H9 (cell line): Measurements from ENCODE around the gene SLC27A1. TPM values are rescaled to one million over a fixed set of nuclear protein-coding genes. Genes with fewer than 3 reads are reported as not detected.

Experiments
- DNase-seq: peaks from one replicate; pipeline ENCODE4 v3.0.0-alpha.2; 2017
- H2AFZ ChIP-seq: one replicate; pipeline ENCODE4 v1.6.1; 2013; ENCODE audit warnings: mild to moderate bottlenecking, low read length, control low read depth, moderate library complexity
- H2AK5ac ChIP-seq: 2 replicates; pipeline ENCODE4 v1.6.1; 2013; ENCODE audit warnings: low read length, control low read depth, mixed read lengths; ENCODE audit not compliant: insufficient read length
- H2BK120ac ChIP-seq: one replicate; pipeline ENCODE4 v1.6.1; 2013; ENCODE audit warnings: low read depth, mild to moderate bottlenecking, low read length, control low read depth, inconsistent platforms; ENCODE audit not compliant: poor library complexity, severe bottlenecking
- H2BK12ac ChIP-seq: 2 replicates; pipeline ENCODE4 v1.6.1; 2013; ENCODE audit warnings: low read length, control low read depth, mixed read lengths, low read depth; ENCODE audit not compliant: insufficient read length
- H2BK15ac ChIP-seq: 2 replicates; pipeline ENCODE4 v1.6.1; 2013; ENCODE audit warnings: low read depth, low read length, control low read depth
- H2BK20ac ChIP-seq: one replicate; pipeline ENCODE4 v1.6.1; 2013; ENCODE audit warnings: low read depth, mild to moderate bottlenecking, low read length, control low read depth, inconsistent platforms; ENCODE audit not compliant: poor library complexity, severe bottlenecking
- H2BK5ac ChIP-seq: 2 replicates; pipeline ENCODE4 v1.6.1; 2013; ENCODE audit warnings: low read length, control low read depth, mixed read lengths; ENCODE audit not compliant: insufficient read length
- H3K14ac ChIP-seq: 2 replicates; pipeline ENCODE4 v1.6.1; 2013; ENCODE audit warnings: low read length, control low read depth; ENCODE audit not compliant: insufficient read depth
- H3K18ac ChIP-seq: 2 replicates; pipeline ENCODE4 v1.6.1; 2013; ENCODE audit warnings: low read depth, mild to moderate bottlenecking, mixed read lengths, low read length, control low read depth; ENCODE audit not compliant: insufficient read length
- H3K23ac ChIP-seq: 2 replicates; pipeline ENCODE4 v1.6.1; 2013; ENCODE audit warnings: low read length, control low read depth, mixed read lengths, low read depth; ENCODE audit not compliant: insufficient read length
- H3K23me2 ChIP-seq: 2 replicates; pipeline ENCODE4 v1.6.1; 2013; ENCODE audit warnings: low read depth, mild to moderate bottlenecking, mixed read lengths, low read length, control low read depth; ENCODE audit not compliant: insufficient read length, poor library complexity, severe bottlenecking
- H3K27ac ChIP-seq: 2 replicates; pipeline ENCODE4 v1.5.1; 2013; ENCODE audit warnings: low read length, control low read depth, mixed read lengths, low read depth; ENCODE audit not compliant: insufficient read length
- H3K27me3 ChIP-seq: 2 replicates; pipeline ENCODE4 v1.6.1; 2013; ENCODE audit warnings: low read length, control low read depth, inconsistent platforms; ENCODE audit not compliant: insufficient read depth
- H3K4ac ChIP-seq: 2 replicates; pipeline ENCODE4 v1.6.1; 2013; ENCODE audit warnings: low read depth, mild to moderate bottlenecking, control low read depth, inconsistent platforms, low read length, moderate library complexity
- H3K4me1 ChIP-seq: 2 replicates; pipeline ENCODE4 v1.6.1; 2013; ENCODE audit warnings: low read length, control low read depth, inconsistent platforms; ENCODE audit not compliant: insufficient read depth
- H3K4me2 ChIP-seq: 2 replicates; pipeline ENCODE4 v1.6.1; 2013; ENCODE audit warnings: low read length, control low read depth, mixed read lengths; ENCODE audit not compliant: insufficient read length, insufficient read depth
- H3K56ac ChIP-seq: 2 replicates; pipeline ENCODE4 v1.6.1; 2013; ENCODE audit warnings: low read depth, mild to moderate bottlenecking, mixed read lengths, low read length, control low read depth; ENCODE audit not compliant: insufficient read length
- H3K79me1 ChIP-seq: 2 replicates; pipeline ENCODE4 v1.6.1; 2013; ENCODE audit warnings: low read depth, mild to moderate bottlenecking, moderate library complexity, low read length, control low read depth, inconsistent platforms; ENCODE audit not compliant: insufficient read depth, poor library complexity, severe bottlenecking
- H3K79me2 ChIP-seq: 2 replicates; pipeline ENCODE4 v1.6.1; 2013; ENCODE audit warnings: low read length, control low read depth, inconsistent platforms; ENCODE audit not compliant: insufficient read depth
- H3K9ac ChIP-seq: 2 replicates; pipeline ENCODE4 v1.6.1; 2013; ENCODE audit warnings: low read length, control low read depth, mixed read lengths; ENCODE audit not compliant: insufficient read length; ENCODE audit errors: extremely low read depth
- H3K9me3 ChIP-seq: one replicate; pipeline ENCODE4 v1.6.1; 2013; ENCODE audit warnings: low read depth, low read length, inconsistent platforms; ENCODE audit not compliant: control insufficient read depth
- H3T11ph ChIP-seq: one replicate; pipeline ENCODE4 v1.6.1; 2013; ENCODE audit warnings: mild to moderate bottlenecking, low read length, control low read depth, inconsistent platforms
- H4K20me1 ChIP-seq: one replicate; pipeline ENCODE4 v1.6.1; 2013; ENCODE audit not compliant: control insufficient read depth, insufficient read length, insufficient read depth
- H4K5ac ChIP-seq: 2 replicates; pipeline ENCODE4 v1.6.1; 2013; ENCODE audit warnings: low read depth, mild to moderate bottlenecking, mixed read lengths, low read length, control low read depth; ENCODE audit not compliant: insufficient read length
- H4K8ac ChIP-seq: replicated peaks from 2 replicates; pipeline ENCODE4 v1.6.1; 2013; ENCODE audit warnings: low read length, control low read depth, mixed read lengths, low read depth; ENCODE audit not compliant: insufficient read length
- H4K91ac ChIP-seq: 2 replicates; pipeline ENCODE4 v1.6.1; 2013; ENCODE audit warnings: low read depth, mild to moderate bottlenecking, moderate library complexity, mixed read lengths, low read length, control low read depth; ENCODE audit not compliant: insufficient read length
- H3K27ac Mint-ChIP-seq, 3 experiments: 2 replicates in 2 of 3; 3 replicates in 1 of 3; pipeline ENCODE4 v1.8.0; 2020 to 2021; ENCODE audit warnings: mixed read lengths in 3 of 3, mild to moderate bottlenecking in 1 of 3, moderate library complexity in 1 of 3
- H3K27me3 Mint-ChIP-seq: 2 replicates; pipeline ENCODE4 v1.8.0; 2021; ENCODE audit warnings: low read depth, mild to moderate bottlenecking, moderate library complexity, mixed read lengths
- H3K36me3 Mint-ChIP-seq, 3 experiments: 2 replicates in 2 of 3; 3 replicates in 1 of 3; pipeline ENCODE4 v1.8.0; 2020 to 2021; ENCODE audit warnings: low read depth in 3 of 3, mixed read lengths in 3 of 3; ENCODE audit not compliant: insufficient read depth in 1 of 3
- H3K4me1 Mint-ChIP-seq, 2 experiments: 2 replicates each; pipeline ENCODE4 v1.8.0; 2020; ENCODE audit warnings: mixed read lengths in 2 of 2
- H3K4me3 Mint-ChIP-seq, 2 experiments: 2 replicates in 1 of 2; 3 replicates in 1 of 2; pipeline ENCODE4 v1.8.0; 2020 to 2021; ENCODE audit warnings: mild to moderate bottlenecking in 2 of 2, mixed read lengths in 2 of 2, moderate library complexity in 1 of 2
- H3K9me3 Mint-ChIP-seq, 2 experiments: 2 replicates in 1 of 2; 3 replicates in 1 of 2; pipeline ENCODE4 v1.8.0; 2020; ENCODE audit warnings: mild to moderate bottlenecking in 2 of 2, mixed read lengths in 2 of 2, moderate library complexity in 1 of 2
- CTCF ChIP-seq: fragments of 200-600 bp; sonication (generic); conservative IDR thresholded peaks from 3 replicates; pipeline ENCODE4 v1.8.0; 2021; ENCODE audit warnings: antibody characterized with exemption, mild to moderate bottlenecking
- WGBS: extraction: QIAGEN DNeasy Blood & Tissue Kit; methylation state at CpG from one replicate; pipeline ENCODE4 v1.1.7; 2013; ENCODE audit warnings: missing lambda C conversion rate, low lambda C conversion rate, mixed read lengths; ENCODE audit not compliant: insufficient read length; ENCODE audit errors: extremely low coverage; 5-methylcytosine and 5-hydroxymethylcytosine counted together
- total RNA-seq: library from RNA; stranded (reverse); gene quantifications from 2 replicates; pipeline ENCODE4 v1.2.1, GENCODE V29; 2021

SLC27A1 gene
- total RNA-seq, 1 experiment from 2014 or later: 6.4 TPM

- Histone ChIP-seq H2BK15ac (no peak overlapping the region), H3K56ac (no peak overlapping the region), H3K9me3 (no peaks in the 10 kb centered on the region), H4K5ac (no peak overlapping the region), H3K4me1 (no peaks in the 10 kb centered on the region; the same call in 1 of the 2 replicates), H3K4ac (no peak overlapping the region), H3K27me3 (no peaks in the 10 kb centered on the region), H2AFZ (no peak overlapping the region), H3K79me1 (no peaks in the 10 kb centered on the region), H3T11ph (no peak overlapping the region), H4K20me1 (no peaks in the 10 kb centered on the region), H2BK120ac (no peak overlapping the region), H3K23ac (no peak overlapping the region), H4K91ac (no peak overlapping the region), H3K9ac (no peak overlapping the region), H4K8ac (no peak overlapping the region), H3K4me2 (peak overlapping the region; percentile 14), H2BK12ac (no peak overlapping the region), H3K18ac (no peak overlapping the region), H2AK5ac (no peak overlapping the region), H2BK20ac (no peak overlapping the region), H3K23me2 (no peaks in the 10 kb centered on the region), H3K14ac (no peak overlapping the region), H2BK5ac (no peak overlapping the region), H3K79me2 (no peaks in the 10 kb centered on the region), H3K27ac (no peak overlapping the region)
- no CpG with 5 or more reads among the region's 14 CpGs for WGBS
- peak; percentile 90 for DNase-seq
- peaks cover 3% of the 10 kb centered on the region; the same call in 1 of the 2 replicates for H3K27me3 Mint-ChIP-seq
- TF ChIP-seq CTCF: peak; percentile 99; the same call in 2 of the 3 replicates
- H3K36me3 Mint-ChIP-seq: no peaks in the 10 kb centered on the region
- no peaks in the 10 kb centered on the region; a peak in 1 of 5 replicates for H3K9me3 Mint-ChIP-seq
- H3K27ac Mint-ChIP-seq: peak overlapping the region in 1 of 3 experiments; percentile 62; a peak in 1 of 7 replicates
- H3K4me1 Mint-ChIP-seq: peaks cover 14 to 16% of the 10 kb centered on the region in 2 experiments
- no peak overlapping the region; a peak in 1 of 5 replicates for H3K4me3 Mint-ChIP-seq
Measured at GRCh38 chr19:17496337-17496997, 26.1 kb downstream of the SLC27A1 start.
